GM23338 (cell line): Measurements from ENCODE around the gene TPMT. TPM values are rescaled to one million over a fixed set of nuclear protein-coding genes. Genes with fewer than 3 reads are reported as not detected.

Experiments
- ATAC-seq: fragments of 200-7000 bp; cut with Tn5 transposase; 3 replicates; pipeline ENCODE4 v1.9.1; 2020
- DNase-seq: peaks from one replicate; pipeline ENCODE4 v3.0.0-alpha.2; 2015; ENCODE audit warnings: low spot score
- H2AFZ ChIP-seq: fragments of 200-600 bp; sonication (generic); 2 replicates; pipeline ENCODE4 v1.8.0; 2016; ENCODE audit warnings: antibody characterized with exemption, mild to moderate bottlenecking, moderate library complexity
- H3F3A ChIP-seq: fragments of 200-600 bp; sonication (generic); replicated peaks from 2 replicates; pipeline ENCODE4 v1.8.0; 2017; ENCODE audit warnings: antibody characterized with exemption, mixed run types, low read depth
- H3K27ac ChIP-seq: fragments of 200-600 bp; sonication (generic); 2 replicates; pipeline ENCODE4 v1.6.1; 2016; ENCODE audit warnings: low read depth
- H3K27me3 ChIP-seq: fragments of 200-600 bp; sonication (generic); 2 replicates; pipeline ENCODE4 v1.8.0; 2016; ENCODE audit warnings: mild to moderate bottlenecking, mixed run types, moderate library complexity; ENCODE audit not compliant: insufficient read depth
- H3K36me3 ChIP-seq: fragments of 200-600 bp; sonication (generic); 2 replicates; pipeline ENCODE4 v1.8.0; 2016; ENCODE audit warnings: mild to moderate bottlenecking; ENCODE audit not compliant: insufficient read depth
- H3K4me1 ChIP-seq: fragments of 200-600 bp; sonication (generic); 2 replicates; pipeline ENCODE4 v1.8.0; 2016; ENCODE audit warnings: mild to moderate bottlenecking, moderate library complexity; ENCODE audit not compliant: insufficient read depth
- H3K4me2 ChIP-seq: fragments of 200-600 bp; sonication (generic); 2 replicates; pipeline ENCODE4 v1.7.1; 2017; ENCODE audit warnings: mixed run types
- H3K4me3 ChIP-seq: fragments of 200-600 bp; sonication (generic); 2 replicates; pipeline ENCODE4 v1.6.1; 2016; ENCODE audit warnings: mixed run types
- H3K79me2 ChIP-seq: fragments of 200-600 bp; sonication (generic); replicated peaks from 2 replicates; pipeline ENCODE4 v1.8.0; 2017; ENCODE audit warnings: mild to moderate bottlenecking; ENCODE audit not compliant: insufficient read depth
- H3K9me2 ChIP-seq: fragments of 200-600 bp; sonication (generic); 2 replicates; pipeline ENCODE4 v1.8.0; 2017; ENCODE audit not compliant: insufficient read depth
- H4K20me1 ChIP-seq: fragments of 200-600 bp; sonication (generic); replicated peaks from 2 replicates; pipeline ENCODE4 v1.8.0; 2017; ENCODE audit warnings: mild to moderate bottlenecking; ENCODE audit not compliant: insufficient read depth
- H3K27ac Mint-ChIP-seq: 2 replicates; pipeline ENCODE4 v1.8.0; 2020; ENCODE audit warnings: inconsistent platforms, mild to moderate bottlenecking, moderate library complexity, mixed read lengths
- H3K27me3 Mint-ChIP-seq: 3 replicates; pipeline ENCODE4 v1.8.0; 2022; ENCODE audit warnings: low read depth, mild to moderate bottlenecking, moderate library complexity, mixed read lengths, inconsistent platforms; ENCODE audit not compliant: insufficient read depth, poor library complexity
- H3K36me3 Mint-ChIP-seq: 3 replicates; pipeline ENCODE4 v1.8.0; 2021; ENCODE audit warnings: low read depth, mild to moderate bottlenecking, inconsistent platforms, moderate library complexity, mixed read lengths
- H3K4me1 Mint-ChIP-seq: 3 replicates; pipeline ENCODE4 v1.8.0; 2020; ENCODE audit warnings: mild to moderate bottlenecking, inconsistent platforms, mixed read lengths
- H3K4me3 Mint-ChIP-seq: 3 replicates; pipeline ENCODE4 v1.8.0; 2021; ENCODE audit warnings: moderate library complexity, mild to moderate bottlenecking, inconsistent platforms, mixed read lengths
- H3K9me3 Mint-ChIP-seq: 3 replicates; pipeline ENCODE4 v1.8.0; 2020; ENCODE audit warnings: moderate library complexity, mild to moderate bottlenecking, inconsistent platforms, mixed read lengths
- CREB1 ChIP-seq: fragments of 250-450 bp; sonication (Bioruptor Pico); IDR thresholded peaks from 2 replicates; pipeline ENCODE4 v1.5.0; 2020; ENCODE audit warnings: low read depth, mild to moderate bottlenecking, moderate library complexity
- CTCF ChIP-seq, 2 experiments: fragments of 200-600 bp in 1 of 2; sonication (generic) in 1 of 2; conservative IDR thresholded peaks; 2 replicates each; pipeline versions ENCODE4 v1.5.1 to v1.6.1; 2016 to 2017; ENCODE audit warnings: antibody characterized with exemption in 2 of 2, low read depth in 2 of 2, mild to moderate bottlenecking in 2 of 2, moderate library complexity in 1 of 2
- ETS1 ChIP-seq: IDR thresholded peaks from 2 replicates; pipeline ENCODE4 v1.6.1; 2016; ENCODE audit warnings: antibody characterized with exemption
- EZH2 ChIP-seq: fragments of 200-600 bp; sonication (generic); IDR thresholded peaks from one replicate; pipeline ENCODE4 v1.8.0; 2017; ENCODE audit warnings: antibody characterized with exemption, mild to moderate bottlenecking, low read depth; ENCODE audit not compliant: unreplicated experiment
- EZH2phosphoT487 ChIP-seq: fragments of 200-600 bp; sonication (generic); IDR thresholded peaks from one replicate; pipeline ENCODE4 v1.8.1; 2018; ENCODE audit warnings: antibody characterized with exemption; ENCODE audit not compliant: unreplicated experiment
- NANOG ChIP-seq: IDR thresholded peaks from 2 replicates; pipeline ENCODE4 v1.6.1; 2016; ENCODE audit warnings: antibody characterized with exemption, borderline replicate concordance
- POLR2AphosphoS5 ChIP-seq: IDR thresholded peaks from 2 replicates; pipeline ENCODE4 v1.6.1; 2016; ENCODE audit warnings: antibody characterized with exemption, low read depth
- REST ChIP-seq: IDR thresholded peaks from one replicate; pipeline ENCODE4 v1.6.1; 2018; ENCODE audit warnings: antibody characterized with exemption; ENCODE audit not compliant: unreplicated experiment
- STAT1 ChIP-seq: IDR thresholded peaks from one replicate; pipeline ENCODE4 v1.6.1; 2016; ENCODE audit warnings: antibody characterized with exemption; ENCODE audit not compliant: unreplicated experiment
- ZNF114 ChIP-seq: fragments of 250-450 bp; sonication (Bioruptor Pico); IDR thresholded peaks from 2 replicates; pipeline ENCODE4 v1.5.0; 2020; ENCODE audit warnings: mild to moderate bottlenecking, moderate library complexity
- ZNF331 ChIP-seq: fragments of 250-450 bp; sonication (Bioruptor Pico); IDR thresholded peaks from 2 replicates; pipeline ENCODE4 v1.5.0; 2020; ENCODE audit warnings: low read depth, mild to moderate bottlenecking, moderate library complexity
- ZNF462 ChIP-seq: fragments of 250-450 bp; sonication (Bioruptor Pico); IDR thresholded peaks from 2 replicates; pipeline ENCODE4 v1.5.0; 2020; ENCODE audit warnings: mild to moderate bottlenecking, moderate library complexity
- polyA plus RNA-seq: library from polyadenylated mRNA; unstranded; fragments of >200 nt; fragmentation: Nextera tagmentation; extraction: Ambion mirVana; gene quantifications from 2 replicates; pipeline ENCODE4 v1.2.1, GENCODE V29; 2016
- total RNA-seq: library from RNA; depleted of rRNA; stranded (reverse); fragments of >200 nt; shearing (Covaris generic); gene quantifications from 2 replicates; pipeline ENCODE4 v1.2.3, GENCODE V29; 2014

TPMT gene
- total and polyA plus RNA-seq, 2 experiments from 2014 or later, result 19.5 to 21.6 TPM

GRCh38 chr6:18182568-18182967, 27.7 kb upstream of the TPMT start:
- Histone ChIP-seq H3K9me2 (no peaks in the 10 kb centered on the region), H3K36me3 (no peaks in the 10 kb centered on the region), H3K79me2 (no peaks in the 10 kb centered on the region), H2AFZ (no peak overlapping the region), H3K4me1 (peaks cover 21% of the 10 kb centered on the region), H4K20me1 (no peaks in the 10 kb centered on the region), H3K4me3 (no peak overlapping the region), H3K4me2 (no peak overlapping the region), H3K27ac (no peak overlapping the region), H3K27me3 (no peaks in the 10 kb centered on the region), H3F3A (no peaks in the 10 kb centered on the region)
- no peak overlapping the region; the same call in 1 of the 2 replicates for H3K27ac Mint-ChIP-seq
- H3K27me3 Mint-ChIP-seq, result peaks cover 2% of the 10 kb centered on the region
- ATAC-seq, result no peak
- H3K4me3 Mint-ChIP-seq, result no peak overlapping the region
- peaks cover 21% of the 10 kb centered on the region; the same call in 1 of the 3 replicates for H3K36me3 Mint-ChIP-seq
- no peaks in the 10 kb centered on the region for H3K9me3 Mint-ChIP-seq
- no peak for TF ChIP-seq CREB1 (CRISPR knock-in tag)
- TF ChIP-seq EZH2, result no peak
- no peak for TF ChIP-seq ZNF114
- no peak for TF ChIP-seq REST
- no peak for TF ChIP-seq EZH2phosphoT487
- no peak for TF ChIP-seq NANOG
- TF ChIP-seq CTCF (conservative IDR thresholded peaks at IDR 0.05; ENCODE audit: low read depth in 2 of 2), result no peak
- TF ChIP-seq ZNF462 (CRISPR knock-in tag), result no peak
- no peak for TF ChIP-seq ZNF331
- no peak for TF ChIP-seq POLR2AphosphoS5
- no peak for TF ChIP-seq ETS1
- no peak for TF ChIP-seq STAT1
- no peak for DNase-seq
- peaks cover 46% of the 10 kb centered on the region for H3K4me1 Mint-ChIP-seq
